ENCODE results near the gene S100A7.
"Not testable (repeated sequence)": the region's sequence is repeated elsewhere in the genome, so short reads cannot be mapped to it uniquely, and the experiment has no call there.

The S100A7 gene

GRCh38 chr1:153431002-153431401, 29.4 kb downstream of the S100A7 start:
- DNase-seq (ENCODE audit: low read depth), result no peak

- no peak for DNase-seq (ENCODE audit: low read depth)
Measured at GRCh38 chr1:153430561-153430960, 29.9 kb downstream of the S100A7 start.

GRCh38 chr1:153430166-153430553, 30.3 kb downstream of the S100A7 start:
- DNase-seq (ENCODE audit: low read depth), result no peak

DNA sequence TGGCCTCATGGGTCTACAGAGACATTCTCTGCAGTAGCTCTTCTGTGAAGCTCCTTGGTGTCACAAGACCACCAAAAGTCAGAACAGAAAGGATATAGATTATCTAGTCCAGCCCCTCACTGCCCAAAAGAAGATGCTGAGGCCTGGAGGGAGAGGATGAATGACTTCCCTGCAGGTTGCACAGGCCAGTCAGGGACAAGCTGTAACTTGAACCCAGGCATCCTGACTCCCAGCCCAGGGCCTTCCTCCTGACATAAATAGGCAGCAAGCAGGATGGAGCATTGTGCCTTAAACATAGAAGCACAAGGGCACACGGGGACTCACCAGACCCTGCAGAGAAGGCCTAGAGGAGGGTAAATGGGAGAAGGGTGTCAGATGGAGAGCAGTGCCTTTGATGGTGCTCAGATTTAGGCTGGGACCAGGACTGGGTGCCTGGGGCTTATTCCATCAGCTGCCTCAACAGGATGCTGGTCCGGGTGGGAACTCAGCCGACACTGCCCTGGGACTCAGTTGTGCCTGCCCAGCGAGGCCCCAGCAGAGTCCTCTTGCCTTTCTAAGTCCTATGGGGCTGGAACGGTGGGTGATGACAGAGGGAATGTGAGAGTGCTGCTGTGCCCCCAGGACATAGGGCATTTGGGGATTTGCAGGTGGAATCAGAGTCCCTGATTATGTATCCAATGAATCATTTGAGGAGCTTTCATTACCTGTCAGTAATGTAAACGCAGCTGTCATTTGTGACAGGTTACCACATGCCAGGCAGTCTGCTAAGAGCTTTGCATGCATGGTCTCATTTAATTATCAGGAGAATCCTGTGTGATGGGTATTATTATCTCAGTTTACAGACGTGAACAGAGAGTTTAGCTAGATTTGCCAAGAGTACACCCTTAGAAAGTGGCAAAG, 30.9 kb downstream of the S100A7 start:
- no peak for DNase-seq (ENCODE audit: low read depth)

DNA sequence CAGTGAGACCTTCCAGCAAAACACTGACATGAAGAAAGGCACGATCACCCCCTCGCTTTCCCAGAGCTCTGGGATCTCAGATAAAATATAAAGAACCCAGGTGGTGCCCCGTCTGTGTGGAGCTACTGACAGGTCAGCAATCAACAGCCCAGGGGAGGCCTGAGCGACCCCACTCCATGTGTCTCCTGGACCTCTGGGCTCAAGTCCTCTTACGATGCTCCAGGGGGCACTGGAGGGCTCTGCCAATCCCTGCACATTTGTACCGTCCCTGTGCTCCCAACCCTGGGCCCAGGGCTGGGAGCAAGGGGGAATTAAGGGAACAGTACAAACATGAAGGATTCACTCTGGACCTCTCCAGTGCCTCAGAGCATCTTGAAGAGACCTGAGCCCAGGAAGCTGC, 31.7 kb downstream of the S100A7 start:
- DNase-seq (ENCODE audit: low read depth), result no peak

- DNase-seq (ENCODE audit: low read depth), result no peak
Measured at GRCh38 chr1:153428073-153428638, 32.3 kb downstream of the S100A7 start.

- no peak for DNase-seq (ENCODE audit: low read depth)
Measured at GRCh38 chr1:153426809-153427208, 33.6 kb downstream of the S100A7 start.

- peak; percentile 55 for DNase-seq (ENCODE audit: low read depth)
Measured at GRCh38 chr1:153422450-153423068, 37.9 kb downstream of the S100A7 start.

- no peak for DNase-seq (ENCODE audit: low read depth)
Measured at GRCh38 chr1:153420306-153420705, 40.1 kb downstream of the S100A7 start.

GRCh38 chr1:153419436-153419793, 41.0 kb downstream of the S100A7 start:
- DNase-seq (ENCODE audit: low read depth), result not testable (repeated sequence)

GRCh38 chr1:153418758-153419435, 41.6 kb downstream of the S100A7 start:
- DNase-seq (ENCODE audit: low read depth), result not testable (repeated sequence)

GRCh38 chr1:153417136-153417888, 43.1 kb downstream of the S100A7 start:
- no peak for DNase-seq (ENCODE audit: low read depth)

- no peak for DNase-seq (ENCODE audit: low read depth)
Measured at GRCh38 chr1:153415850-153416570, 44.4 kb downstream of the S100A7 start, which contains the start of gene S100A7A. S100A7A (plus strand) TSS chr1:153416520; CDS start chr1:153418083, 1,563 bp downstream.

DNA sequence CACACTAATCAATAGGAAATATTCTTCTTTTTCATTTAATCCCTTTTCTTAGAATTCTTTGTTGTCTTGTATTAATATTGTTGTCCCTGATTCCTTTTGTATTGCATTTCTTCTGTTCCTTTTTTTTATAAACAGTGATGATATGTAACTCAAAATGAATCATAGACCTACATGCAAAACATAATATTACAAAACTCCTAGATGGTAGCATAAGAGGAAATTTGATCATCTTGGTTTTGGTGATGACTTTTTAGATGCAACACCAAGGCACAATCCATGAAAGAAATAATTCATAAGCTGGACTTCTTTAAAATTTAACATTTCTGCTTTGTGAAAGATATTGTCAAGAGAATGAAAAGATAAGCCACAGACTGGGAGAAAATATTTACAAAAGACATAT, 46.5 kb downstream of the S100A7 start:
- not testable (repeated sequence) for DNase-seq (ENCODE audit: low read depth)
